Activated CD4-positive, alpha-beta memory T cell treated with anti-CD3 and anti-CD28 coated beads for 36 hours (primary cell): ENCODE data around the gene TAGAP. TPM values are rescaled to one million over a fixed set of nuclear protein-coding genes. Genes with fewer than 3 reads are reported as not detected.

Experiments
- CTCF ChIA-PET: fragments of 350-600 bp; sonication (Branson Sonifier 250); formaldehyde crosslinking; loops from one replicate; lab custom pipeline; 2021; ENCODE audit warnings: antibody characterized with exemption, inconsistent platforms; lab: Charles Lee
- POLR2A ChIA-PET: fragments of 350-600 bp; sonication (Branson Sonifier 250); formaldehyde crosslinking; loops from one replicate; lab custom pipeline; 2021; ENCODE audit warnings: antibody characterized with exemption; lab: Charles Lee
- DNase-seq: peaks from one replicate; pipeline ENCODE4 v3.0.0-alpha.2; 2020
- H3K27ac Mint-ChIP-seq: one replicate; pipeline ENCODE4 v1.8.0; 2021; ENCODE audit warnings: mixed read lengths
- H3K27me3 Mint-ChIP-seq: one replicate; pipeline ENCODE4 v1.8.0; 2021; ENCODE audit warnings: mixed read lengths
- H3K36me3 Mint-ChIP-seq: one replicate; pipeline ENCODE4 v1.8.0; 2021; ENCODE audit warnings: mixed read lengths
- H3K4me1 Mint-ChIP-seq: one replicate; pipeline ENCODE4 v1.8.0; 2021; ENCODE audit warnings: low read depth, mixed read lengths
- H3K4me3 Mint-ChIP-seq: one replicate; pipeline ENCODE4 v1.8.0; 2021; ENCODE audit warnings: mild to moderate bottlenecking, mixed read lengths
- H3K9me3 Mint-ChIP-seq: one replicate; pipeline ENCODE4 v1.8.0; 2021; ENCODE audit warnings: mixed read lengths
- intact Hi-C: fragments of 100-400 bp; cut with micrococcal nuclease; formaldehyde crosslinking; loops from one replicate; pipeline ENCODE4 v1.15.1; 2023
- total RNA-seq, 2 experiments: library from RNA; stranded (reverse); gene quantifications; one replicate each; pipeline ENCODE4 v1.2.3, GENCODE V29; 2021

TAGAP gene
- total RNA-seq = 10 to 100 TPM; 40.1 to 41.6 TPM

- CTCF ChIA-PET = interaction anchor here (0.8 to 11.6 kb wide), 6 partner anchors 13 to 90 kb away, joined by 3 to 370 read pairs (median 50); no protein-coding TSS in a partner anchor
- no peaks in the 10 kb centered on the region for H3K27me3 Mint-ChIP-seq
- peak within 1 kb of the TSS; percentile 95 for H3K27ac Mint-ChIP-seq
- no peaks in the 10 kb centered on the region for H3K9me3 Mint-ChIP-seq
- peaks cover 41% of the 10 kb centered on the region for H3K36me3 Mint-ChIP-seq
- H3K4me3 Mint-ChIP-seq = peak within 1 kb of the TSS; percentile 94
- POLR2A ChIA-PET = interaction anchor here (0.6 to 5.6 kb wide), 16 partner anchors 11 to 401 kb away, joined by 3 to 69 read pairs (median 8); partner anchors contain the start of genes DYNLT1 and RSPH3
- intact Hi-C loops = loop anchor here (1.0 to 5.0 kb wide), 4 partner anchors 17 to 392 kb away; no protein-coding TSS in a partner anchor
- H3K4me1 Mint-ChIP-seq = peaks cover 66% of the 10 kb centered on the region
- peak; percentile 91 for DNase-seq
Measured at GRCh38 chr6:159044899-159045727, at the start of gene TAGAP. TAGAP (minus strand) TSS chr6:159044991; CDS start chr6:159044146, 845 bp downstream.

GRCh38 chr6:159093609-159094443 lies 49.0 kb upstream of the TAGAP start:
- H3K4me3 Mint-ChIP-seq = peak overlapping the region; percentile 72
- DNase-seq = peak; percentile 62
- ChIA-PET POLR2A (interaction anchor here (0.7 to 4.0 kb wide), 9 partner anchors 9 to 54 kb away, joined by 3 to 16 read pairs (median 3); partner anchors contain the start of gene TAGAP), CTCF (interaction anchor here (0.9 to 18.1 kb wide), 9 partner anchors 9 to 85 kb away, joined by 3 to 370 read pairs (median 5); partner anchors contain the start of gene TAGAP)
- H3K36me3 Mint-ChIP-seq = no peaks in the 10 kb centered on the region
- H3K27me3 Mint-ChIP-seq = no peaks in the 10 kb centered on the region
- H3K9me3 Mint-ChIP-seq = no peaks in the 10 kb centered on the region
- peaks cover 75% of the 10 kb centered on the region for H3K4me1 Mint-ChIP-seq
- intact Hi-C loops = loop anchor here (1.0 kb wide), 1 partner anchor 32 kb away; no protein-coding TSS in a partner anchor
- peak overlapping the region; percentile 90 for H3K27ac Mint-ChIP-seq

GRCh38 chr6:159092631-159093030 lies 47.8 kb upstream of the TAGAP start:
- ChIA-PET CTCF (interaction anchor here (0.6 to 3.1 kb wide), 4 partner anchors 12 to 75 kb away, joined by 4 to 25 read pairs (median 5); no protein-coding TSS in a partner anchor), POLR2A (interaction anchor here (0.8 to 4.0 kb wide), 3 partner anchors 13 to 51 kb away, joined by 3 to 15 read pairs (median 4); no protein-coding TSS in a partner anchor)
- peaks cover 66% of the 10 kb centered on the region for H3K4me1 Mint-ChIP-seq
- no peak overlapping the region for H3K27ac Mint-ChIP-seq
- no peak overlapping the region for H3K4me3 Mint-ChIP-seq
- no peak for DNase-seq
- intact Hi-C loops = loop anchor here (1.0 kb wide), 1 partner anchor 30 kb away; no protein-coding TSS in a partner anchor
- no peaks in the 10 kb centered on the region for H3K36me3 Mint-ChIP-seq
- no peaks in the 10 kb centered on the region for H3K27me3 Mint-ChIP-seq
- no peaks in the 10 kb centered on the region for H3K9me3 Mint-ChIP-seq

GRCh38 chr6:159090530-159091480 lies 46.0 kb upstream of the TAGAP start:
- Mint-ChIP-seq H3K27ac (no peak overlapping the region), H3K9me3 (no peaks in the 10 kb centered on the region), H3K4me3 (no peak overlapping the region), H3K4me1 (peaks cover 62% of the 10 kb centered on the region), H3K27me3 (no peaks in the 10 kb centered on the region), H3K36me3 (no peaks in the 10 kb centered on the region)
- intact Hi-C loops = no loop called here
- DNase-seq = no peak
- POLR2A ChIA-PET = interaction anchor here (0.9 to 1.2 kb wide), 2 partner anchors 15 to 34 kb away, joined by 3 read pairs; no protein-coding TSS in a partner anchor
- CTCF ChIA-PET = interaction anchor here (0.9 to 1.3 kb wide), 2 partner anchors 13 to 28 kb away, joined by 3 to 6 read pairs; no protein-coding TSS in a partner anchor

- H3K4me3 Mint-ChIP-seq = no peak overlapping the region
- peak overlapping the region; percentile 64 for H3K27ac Mint-ChIP-seq
- ChIA-PET POLR2A (interaction anchor here (0.9 to 1.2 kb wide), 2 partner anchors 14 to 33 kb away, joined by 3 read pairs; no protein-coding TSS in a partner anchor), CTCF (interaction anchor here (0.9 to 3.2 kb wide), 4 partner anchors 14 to 81 kb away, joined by 3 to 12 read pairs (median 4); no protein-coding TSS in a partner anchor)
- no peaks in the 10 kb centered on the region for H3K27me3 Mint-ChIP-seq
- DNase-seq = peak; percentile 67
- no peaks in the 10 kb centered on the region for H3K9me3 Mint-ChIP-seq
- intact Hi-C loops = no loop called here
- H3K4me1 Mint-ChIP-seq = peaks cover 59% of the 10 kb centered on the region
- H3K36me3 Mint-ChIP-seq = peaks cover 2% of the 10 kb centered on the region
Measured at GRCh38 chr6:159089909-159090308, 45.1 kb upstream of the TAGAP start.

GRCh38 chr6:159089443-159089842 lies 44.7 kb upstream of the TAGAP start:
- POLR2A ChIA-PET = interaction anchor here (0.6 to 1.2 kb wide), 3 partner anchors 10 to 33 kb away, joined by 3 read pairs; no protein-coding TSS in a partner anchor
- peaks cover 54% of the 10 kb centered on the region for H3K4me1 Mint-ChIP-seq
- intact Hi-C loops = no loop called here
- H3K36me3 Mint-ChIP-seq = peaks cover 2% of the 10 kb centered on the region
- CTCF ChIA-PET = interaction anchor here (0.9 to 3.2 kb wide), 6 partner anchors 15 to 81 kb away, joined by 3 to 12 read pairs (median 4); no protein-coding TSS in a partner anchor
- no peaks in the 10 kb centered on the region for H3K27me3 Mint-ChIP-seq
- peak overlapping the region; percentile 64 for H3K27ac Mint-ChIP-seq
- DNase-seq = no peak
- no peak overlapping the region for H3K4me3 Mint-ChIP-seq
- H3K9me3 Mint-ChIP-seq = no peaks in the 10 kb centered on the region

GRCh38 chr6:159086033-159086618 lies 41.3 kb upstream of the TAGAP start:
- Mint-ChIP-seq H3K36me3 (peaks cover 2% of the 10 kb centered on the region), H3K9me3 (no peaks in the 10 kb centered on the region), H3K4me3 (no peak overlapping the region), H3K27me3 (no peaks in the 10 kb centered on the region), H3K4me1 (peaks cover 38% of the 10 kb centered on the region), H3K27ac (no peak overlapping the region)
- CTCF ChIA-PET = interaction anchor here (0.8 kb wide), 1 partner anchor 17 kb away, joined by 3 read pairs; no protein-coding TSS in a partner anchor
- DNase-seq = no peak
- intact Hi-C loops = loop anchor here (1.0 kb wide), 1 partner anchor 27 kb away; no protein-coding TSS in a partner anchor
- POLR2A ChIA-PET = interaction anchor here (0.9 to 1.0 kb wide), 2 partner anchors 44 to 47 kb away, joined by 3 read pairs; no protein-coding TSS in a partner anchor

GRCh38 chr6:159085396-159085895 lies 40.7 kb upstream of the TAGAP start:
- Mint-ChIP-seq H3K4me3 (no peak overlapping the region), H3K9me3 (no peaks in the 10 kb centered on the region), H3K27ac (no peak overlapping the region), H3K27me3 (no peaks in the 10 kb centered on the region), H3K4me1 (peaks cover 35% of the 10 kb centered on the region), H3K36me3 (peaks cover 2% of the 10 kb centered on the region)
- intact Hi-C loops = no loop called here
- CTCF ChIA-PET = interaction anchor here (0.8 kb wide), 1 partner anchor 18 kb away, joined by 3 read pairs; no protein-coding TSS in a partner anchor
- no peak for DNase-seq
- POLR2A ChIA-PET = interaction anchor here (0.9 to 1.0 kb wide), 2 partner anchors 43 to 46 kb away, joined by 3 read pairs; no protein-coding TSS in a partner anchor

GRCh38 chr6:159084493-159085091 lies 39.8 kb upstream of the TAGAP start:
- Mint-ChIP-seq H3K4me1 (peaks cover 35% of the 10 kb centered on the region), H3K27ac (no peak overlapping the region), H3K4me3 (no peak overlapping the region), H3K27me3 (no peaks in the 10 kb centered on the region), H3K9me3 (no peaks in the 10 kb centered on the region), H3K36me3 (peaks cover 2% of the 10 kb centered on the region)
- DNase-seq = no peak
- ChIA-PET CTCF (no interaction called here), POLR2A (interaction anchor here (1.0 kb wide), 1 partner anchor 10 kb away, joined by 3 read pairs; no protein-coding TSS in a partner anchor)
- intact Hi-C loops = no loop called here
